MCF 10A (cell line): Measurements from ENCODE around the gene MSI2. TPM values are rescaled to one million over a fixed set of nuclear protein-coding genes. Genes with fewer than 3 reads are reported as not detected.

ENCODE experiments used
- BruUV-seq: library from RNA; stranded (reverse); fragments of 400-500 nt; replicated peaks from 2 replicates; lab custom pipeline; 2021; lab: Mats Ljungman, UMichigan
- CTCF ChIA-PET: fragments of 300-600 bp; sonication (Branson Sonifier 250); formaldehyde crosslinking; extraction: SDS; loops from one replicate; lab custom pipeline; 2021; ENCODE audit warnings: antibody characterized with exemption, inconsistent platforms; lab: Yijun Ruan, JAX
- POLR2A ChIA-PET: fragments of 300-600, 350-650 bp; sonication (Branson Sonifier 250); formaldehyde crosslinking; extraction: SDS; loops from one replicate; lab custom pipeline; 2020; ENCODE audit warnings: antibody characterized with exemption, inconsistent platforms; lab: Yijun Ruan, JAX
- DNase-seq: peaks from one replicate; pipeline ENCODE4 v3.0.0-alpha.2; 2018; ENCODE audit not compliant: unreplicated experiment
- H3K27ac Mint-ChIP-seq: one replicate; pipeline ENCODE4 v1.8.0; 2022; ENCODE audit warnings: mild to moderate bottlenecking, low read depth, mixed read lengths; ENCODE audit not compliant: unreplicated experiment
- H3K27me3 Mint-ChIP-seq: one replicate; pipeline ENCODE4 v1.8.0; 2022; ENCODE audit warnings: mixed read lengths; ENCODE audit not compliant: insufficient read depth, unreplicated experiment
- H3K36me3 Mint-ChIP-seq: one replicate; pipeline ENCODE4 v1.8.0; 2022; ENCODE audit warnings: mild to moderate bottlenecking, moderate library complexity, mixed read lengths; ENCODE audit not compliant: insufficient read depth, unreplicated experiment
- H3K4me1 Mint-ChIP-seq: one replicate; pipeline ENCODE4 v1.8.0; 2022; ENCODE audit warnings: mixed read lengths; ENCODE audit not compliant: insufficient read depth, unreplicated experiment
- H3K4me3 Mint-ChIP-seq: one replicate; pipeline ENCODE4 v1.8.0; 2022; ENCODE audit warnings: mild to moderate bottlenecking, moderate library complexity, mixed read lengths; ENCODE audit not compliant: unreplicated experiment
- H3K9me3 Mint-ChIP-seq: one replicate; pipeline ENCODE4 v1.8.0; 2022; ENCODE audit warnings: mixed read lengths; ENCODE audit not compliant: unreplicated experiment
- CTCF ChIP-seq: fragments of 200-600 bp; IDR thresholded peaks from one replicate; pipeline ENCODE4 v1.8.0; 2022; ENCODE audit warnings: antibody characterized with exemption, mild to moderate bottlenecking; ENCODE audit not compliant: unreplicated experiment
- intact Hi-C: fragments of 100-400 bp; cut with micrococcal nuclease; formaldehyde crosslinking; loops from 2 replicates; pipeline ENCODE4 v1.14.1; 2022
- total RNA-seq: library from RNA; stranded (reverse); gene quantifications from 2 replicates; pipeline ENCODE4 v1.2.3, GENCODE V29; 2022

Gene MSI2
- total RNA-seq, 1 experiment from 2014 or later, result 60.6 TPM

GRCh38 chr17:57283203-57283971, 27.1 kb downstream of the MSI2 start:
- no peaks in the 10 kb centered on the region for H3K27me3 Mint-ChIP-seq
- no peaks in the 10 kb centered on the region for H3K4me1 Mint-ChIP-seq
- CTCF ChIA-PET, result no interaction called here
- no peak overlapping the region for H3K4me3 Mint-ChIP-seq
- no peak overlapping the region for H3K27ac Mint-ChIP-seq
- no peaks in the 10 kb centered on the region for H3K9me3 Mint-ChIP-seq
- DNase-seq, result no peak
- H3K36me3 Mint-ChIP-seq, result peaks cover 54% of the 10 kb centered on the region
- BruUV-seq, result no TSS peak
- intact Hi-C loops, result no loop called here
- no peak for TF ChIP-seq CTCF
- POLR2A ChIA-PET, result no interaction called here

GRCh38 chr17:57284583-57284982, 28.3 kb downstream of the MSI2 start:
- no peak for DNase-seq
- Mint-ChIP-seq H3K27ac (no peak overlapping the region), H3K4me1 (no peaks in the 10 kb centered on the region), H3K27me3 (no peaks in the 10 kb centered on the region), H3K9me3 (no peaks in the 10 kb centered on the region), H3K36me3 (peaks cover 49% of the 10 kb centered on the region), H3K4me3 (no peak overlapping the region)
- no peak for TF ChIP-seq CTCF
- POLR2A ChIA-PET, result interaction anchor here (0.7 kb wide), 1 partner anchor 11 kb away, joined by 3 read pairs; no protein-coding TSS in a partner anchor
- no TSS peak for BruUV-seq
- intact Hi-C loops, result no loop called here
- CTCF ChIA-PET, result interaction anchor here (0.6 kb wide), 1 partner anchor 867 kb away, joined by 3 read pairs; no protein-coding TSS in a partner anchor

GRCh38 chr17:57284984-57285646, 28.8 kb downstream of the MSI2 start:
- POLR2A ChIA-PET, result interaction anchor here (0.7 kb wide), 1 partner anchor 11 kb away, joined by 3 read pairs; no protein-coding TSS in a partner anchor
- CTCF ChIA-PET, result no interaction called here
- H3K9me3 Mint-ChIP-seq, result no peaks in the 10 kb centered on the region
- TF ChIP-seq CTCF, result no peak
- H3K36me3 Mint-ChIP-seq, result peaks cover 46% of the 10 kb centered on the region
- no peaks in the 10 kb centered on the region for H3K27me3 Mint-ChIP-seq
- H3K27ac Mint-ChIP-seq, result no peak overlapping the region
- H3K4me1 Mint-ChIP-seq, result no peaks in the 10 kb centered on the region
- H3K4me3 Mint-ChIP-seq, result no peak overlapping the region
- no peak for DNase-seq
- no TSS peak for BruUV-seq
- intact Hi-C loops, result no loop called here

GRCh38 chr17:57285701-57286100, 29.4 kb downstream of the MSI2 start:
- Mint-ChIP-seq H3K4me1 (no peaks in the 10 kb centered on the region), H3K4me3 (no peak overlapping the region), H3K27ac (peak overlapping the region; percentile 46), H3K9me3 (no peaks in the 10 kb centered on the region), H3K36me3 (peaks cover 47% of the 10 kb centered on the region), H3K27me3 (no peaks in the 10 kb centered on the region)
- CTCF ChIA-PET, result no interaction called here
- TF ChIP-seq CTCF, result no peak
- no peak for DNase-seq
- BruUV-seq, result no TSS peak
- POLR2A ChIA-PET, result interaction anchor here (0.9 kb wide), 1 partner anchor 8 kb away, joined by 3 read pairs; no protein-coding TSS in a partner anchor
- intact Hi-C loops, result no loop called here
